GM18907 (cell line): ENCODE results near the gene OR2T12.
"Not testable (repeated sequence)": the region's sequence is repeated elsewhere in the genome, so short reads cannot be mapped to it uniquely, and the experiment has no call there.

Experiments
- ATAC-seq: cut with Tn5 transposase; IDR thresholded peaks from one replicate; pipeline ENCODE4 v1.9.1; 2021; ENCODE audit warnings: mild to moderate bottlenecking, moderate library complexity; ENCODE audit not compliant: unreplicated experiment

OR2T12 gene

GRCh38 chr1:248303324-248303723 is at the start of gene OR2T12:
Gene OR2T12, minus strand, starts transcription at chr1:248303424. Its CDS starts 7,846 bp downstream, at chr1:248295578.
- ATAC-seq = no peak

GRCh38 chr1:248348475-248348874 is 45.3 kb upstream of the OR2T12 start, which contains the start of gene OR14C36:
Gene OR14C36, plus strand, starts transcription at chr1:248348775. Its CDS starts 0 bp downstream, at chr1:248348775.
- no peak for ATAC-seq

- ATAC-seq = no peak
These were observed 40.2 kb upstream of the OR2T12 start for GRCh38 chr1:248343451-248343850.

DNA sequence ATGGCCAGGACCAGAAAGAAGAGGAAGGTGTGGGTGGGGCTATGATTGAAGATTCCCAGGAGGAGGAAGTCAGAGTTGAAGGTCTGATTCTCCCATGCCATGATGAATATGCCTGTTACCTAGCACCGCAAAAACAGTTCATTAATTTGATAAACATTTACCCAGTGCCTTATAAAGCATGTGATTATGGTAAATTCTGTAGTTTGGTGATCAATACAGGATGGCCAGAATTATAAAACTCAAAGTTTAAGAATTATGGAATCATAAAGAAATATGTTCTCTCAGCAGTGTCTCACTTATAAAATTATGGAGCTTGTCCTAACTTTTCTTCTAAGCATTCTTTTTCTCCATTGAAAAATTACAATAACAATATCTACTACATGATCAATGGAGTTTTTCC is 21.2 kb upstream of the OR2T12 start, which contains the start of gene OR2M7:
Gene OR2M7 (minus strand): TSS at position 101 of the 400 bp plus-strand sequence. CDS start 0 bp downstream, at position 101.
- no peak for ATAC-seq

DNA sequence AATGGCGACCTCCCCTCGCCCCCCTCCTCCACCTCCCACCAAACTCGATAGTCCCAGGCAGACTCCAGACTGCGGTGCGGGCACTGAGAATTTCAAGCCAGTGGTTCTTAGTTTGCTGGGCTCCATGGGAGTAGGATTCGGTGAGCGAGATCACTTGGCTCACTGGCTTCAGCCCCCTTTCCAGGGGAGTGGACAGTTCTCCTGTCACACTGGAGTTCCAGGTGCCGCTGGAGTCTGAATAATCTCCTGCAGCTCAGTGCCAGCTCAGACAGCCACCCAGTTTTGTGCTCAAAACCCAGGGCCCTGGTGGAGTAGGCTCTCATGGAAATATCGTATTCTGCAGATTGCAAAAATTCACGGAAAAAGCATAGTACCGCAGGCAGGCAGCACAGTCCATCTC is 13.6 kb upstream of the OR2T12 start:
- ATAC-seq = no peak

GRCh38 chr1:248306740-248307139 is 3.5 kb upstream of the OR2T12 start:
- not testable (repeated sequence) for ATAC-seq

DNA sequence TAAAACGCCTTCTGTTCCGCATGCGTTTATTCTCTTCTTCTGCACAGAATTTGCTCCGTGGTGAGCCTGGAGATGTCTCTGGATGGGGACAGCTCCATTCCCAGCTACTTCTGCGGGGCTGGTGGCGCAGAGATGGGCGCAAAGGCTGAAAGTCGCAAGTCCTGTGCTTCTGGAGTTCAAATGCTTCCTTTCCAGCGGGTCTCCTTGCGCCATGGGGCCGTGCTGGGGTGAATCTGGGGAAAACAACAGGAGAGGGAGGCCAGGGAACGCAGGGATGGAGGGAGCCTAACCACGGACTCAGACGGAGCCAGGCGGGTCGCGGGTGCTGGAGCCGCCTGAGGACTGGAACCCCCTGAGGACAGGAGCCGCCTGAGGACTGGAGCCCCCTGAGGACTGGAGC is 2.9 kb upstream of the OR2T12 start:
- ATAC-seq = no peak

- not testable (repeated sequence) for ATAC-seq
These were observed 2.4 kb upstream of the OR2T12 start for GRCh38 chr1:248305672-248306071.

- no peak for ATAC-seq
These were observed 14.8 kb downstream of the OR2T12 start for GRCh38 chr1:248288391-248288790.

GRCh38 chr1:248277876-248278275 is 25.3 kb downstream of the OR2T12 start, which contains the start of gene OR2T33:
Gene OR2T33, minus strand, starts transcription at chr1:248277976. Its CDS starts 4,162 bp downstream, at chr1:248273814.
- no peak for ATAC-seq

DNA sequence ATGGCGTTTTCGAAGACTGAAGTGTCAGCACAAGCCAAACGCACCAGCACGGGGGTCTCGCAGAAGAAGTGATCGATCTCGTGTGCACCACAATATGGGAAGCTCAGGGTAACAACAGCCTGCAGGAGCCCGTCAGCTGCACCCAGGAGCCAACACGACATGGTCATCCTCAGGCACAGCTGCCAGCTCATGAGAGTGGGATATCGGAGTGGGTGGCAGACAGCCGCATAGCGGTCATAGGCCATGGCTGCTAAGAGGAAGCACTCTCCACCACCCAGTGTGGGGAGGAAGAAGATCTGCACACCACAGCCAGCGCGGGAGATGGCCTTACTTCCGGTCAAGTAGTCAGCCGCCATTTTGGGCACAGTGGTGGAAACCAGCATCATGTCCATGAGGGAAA is 30.0 kb downstream of the OR2T12 start:
- ATAC-seq = not testable (repeated sequence)

GRCh38 chr1:248268178-248268577 is 35.0 kb downstream of the OR2T12 start:
- ATAC-seq = no peak

- not testable (repeated sequence) for ATAC-seq
These were observed 43.9 kb downstream of the OR2T12 start for GRCh38 chr1:248259309-248259708.

GRCh38 chr1:248243204-248243603 is 60.0 kb downstream of the OR2T12 start:
- ATAC-seq = peak; percentile 90
